ENCODE data around the gene ABCF2.

The ABCF2 gene

DNA sequence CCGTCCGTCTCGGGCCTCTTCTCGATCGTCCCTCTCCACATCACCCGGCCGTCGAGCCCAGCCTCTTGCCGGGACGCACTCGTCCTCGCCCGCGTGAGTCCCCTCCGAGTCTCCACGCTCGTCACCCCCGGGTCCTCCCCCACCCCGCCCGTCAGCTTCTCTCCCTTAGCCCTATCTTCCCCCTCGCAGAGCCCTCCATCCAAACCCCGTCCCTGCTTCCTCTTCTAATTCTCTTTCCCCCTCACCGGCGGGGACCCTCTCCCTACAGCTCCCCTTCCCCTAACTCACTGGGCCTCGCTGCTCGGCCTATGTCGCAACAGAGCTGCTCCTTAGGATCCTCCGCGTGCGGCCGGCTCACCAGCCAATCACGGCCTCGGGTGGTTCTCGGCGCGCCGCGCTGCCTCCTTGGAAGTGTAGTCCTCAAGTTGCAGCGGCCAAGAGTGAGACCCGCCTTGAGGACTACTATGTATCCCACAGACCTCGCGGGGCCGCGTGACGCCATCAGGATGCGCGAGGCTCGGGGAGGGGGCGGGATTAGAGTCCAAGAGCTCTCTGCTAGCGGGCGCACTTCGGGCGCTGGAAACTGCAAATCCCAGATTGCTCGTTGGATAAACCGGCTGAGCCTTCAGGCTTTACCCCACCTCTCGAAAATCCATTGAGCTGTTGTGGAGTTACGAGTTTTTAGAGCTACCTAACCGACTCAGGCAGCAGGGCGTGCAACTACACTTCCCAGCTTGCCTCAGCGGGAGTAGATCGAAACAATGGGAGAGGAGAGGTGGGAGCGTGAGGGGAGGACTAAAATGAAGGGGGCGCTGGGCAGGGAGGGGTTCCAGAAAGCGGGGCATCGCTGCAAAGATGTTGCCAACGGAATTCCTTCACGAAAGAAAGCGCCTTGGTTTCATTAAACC is at the start of gene ABCF2:
TSS of gene ABCF2 (minus strand) at position 331 of the 908 bp plus-strand sequence. CDS start 747 bp downstream, outside the sequence.
- DNase-seq (ENCODE audit: low spot score), result peak; percentile 97

GRCh38 chr7:151275813-151276577 is 49.0 kb upstream of the ABCF2 start:
- DNase-seq (ENCODE audit: low spot score), result peak; percentile 56

- no peak for DNase-seq (ENCODE audit: low spot score)
Observed at GRCh38 chr7:151274936-151275812, 48.2 kb upstream of the ABCF2 start.

DNA sequence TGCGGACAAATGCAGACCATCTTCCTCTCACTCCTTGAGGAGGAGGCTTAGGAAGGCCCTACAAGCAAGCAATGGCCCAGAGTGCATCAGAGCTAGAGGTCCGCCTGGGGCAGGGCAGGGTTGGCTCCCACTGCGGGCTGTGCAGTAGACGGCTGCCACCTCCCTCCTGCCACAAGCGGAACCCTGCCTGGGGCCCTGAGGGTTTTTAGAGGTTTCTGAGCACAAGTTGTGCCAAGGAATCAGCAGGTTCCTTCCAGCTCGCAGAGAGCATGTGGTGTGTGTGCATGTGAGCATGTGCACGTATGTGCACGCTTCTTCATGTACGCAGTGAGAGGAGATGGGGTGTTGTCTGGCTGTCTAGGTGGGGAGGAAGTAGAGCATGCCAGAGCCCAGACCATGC is 47.4 kb upstream of the ABCF2 start:
- no peak for DNase-seq (ENCODE audit: low spot score)

- no peak for DNase-seq (ENCODE audit: low spot score)
Observed at GRCh38 chr7:151273651-151274390, 46.8 kb upstream of the ABCF2 start.

DNA sequence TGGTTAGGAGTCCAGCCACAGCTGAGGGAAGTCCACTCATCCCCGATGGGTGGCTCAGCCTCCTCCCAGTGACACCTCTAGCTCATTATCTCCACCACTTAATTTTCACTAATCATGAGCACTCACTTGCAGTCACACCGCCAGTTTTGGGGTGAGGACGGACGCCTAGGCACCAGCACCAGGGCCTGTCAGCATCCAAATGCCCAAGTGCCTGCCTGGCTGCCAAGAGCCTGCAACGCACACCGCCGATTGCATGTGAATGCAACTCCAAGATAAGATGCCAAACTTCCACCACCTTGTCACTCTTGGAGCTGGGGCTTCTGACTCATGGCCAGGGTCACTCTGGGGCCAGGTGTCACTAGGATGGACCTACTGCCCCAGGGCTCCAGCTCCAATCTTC is 45.9 kb upstream of the ABCF2 start:
- no peak for DNase-seq (ENCODE audit: low spot score)

GRCh38 chr7:151272405-151272804 is 45.4 kb upstream of the ABCF2 start:
- DNase-seq (ENCODE audit: low spot score), result no peak

DNA sequence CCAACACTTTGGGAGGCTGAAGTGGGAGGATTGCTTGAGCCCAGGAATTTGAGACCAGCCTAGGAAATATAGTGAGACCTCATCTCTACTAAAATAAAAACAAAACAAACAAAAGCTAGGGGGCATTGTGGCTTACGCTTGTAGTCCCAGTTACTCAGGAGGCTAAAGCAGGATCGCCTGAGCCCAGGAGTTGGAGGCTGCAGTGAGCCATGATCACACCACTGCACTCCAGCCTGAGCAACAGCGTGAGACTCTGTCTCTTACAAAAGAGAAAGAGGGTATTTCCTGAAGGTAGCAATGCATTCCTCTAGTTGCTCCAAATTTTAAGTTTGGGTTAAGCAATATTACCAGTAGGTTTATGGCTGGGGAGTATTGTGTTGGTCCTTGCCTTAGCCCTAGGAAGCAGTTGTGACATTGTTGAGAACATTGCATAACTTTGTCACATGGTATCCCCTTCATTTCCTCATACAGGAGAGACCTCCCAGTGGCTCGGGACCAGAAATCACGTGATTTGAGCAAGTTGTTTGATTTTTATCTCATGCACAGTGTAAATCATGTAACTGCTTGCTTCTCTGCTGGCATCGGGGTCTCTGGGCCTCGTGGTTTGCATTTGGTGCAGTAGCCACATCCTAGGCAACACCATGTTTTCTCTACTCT is 44.8 kb upstream of the ABCF2 start:
- DNase-seq (ENCODE audit: low spot score), result no peak

DNA sequence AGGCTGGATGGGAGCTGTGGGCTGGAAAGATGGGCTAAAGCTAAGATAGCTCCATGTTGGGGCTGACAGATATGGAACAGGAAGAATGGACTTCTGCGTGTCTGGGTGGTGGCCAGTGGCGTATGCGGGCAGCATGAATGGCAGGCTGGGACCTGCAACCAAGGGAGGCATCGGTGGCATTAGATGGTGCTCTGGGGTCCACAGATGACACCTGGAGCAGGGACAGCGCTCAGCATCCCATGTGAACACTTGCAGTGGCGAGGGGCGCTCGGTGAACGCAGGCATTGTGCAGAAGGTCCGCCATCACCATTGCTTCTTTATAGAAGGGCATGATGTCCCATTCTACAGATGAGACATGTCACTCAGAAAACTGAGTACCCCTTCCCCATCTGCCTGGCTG is 42.5 kb upstream of the ABCF2 start:
- no peak for DNase-seq (ENCODE audit: low spot score)

GRCh38 chr7:151265351-151265931 is 38.4 kb upstream of the ABCF2 start:
- no peak for DNase-seq (ENCODE audit: low spot score)

- no peak for DNase-seq (ENCODE audit: low spot score)
Observed at GRCh38 chr7:151264615-151265014, 37.6 kb upstream of the ABCF2 start.

DNA sequence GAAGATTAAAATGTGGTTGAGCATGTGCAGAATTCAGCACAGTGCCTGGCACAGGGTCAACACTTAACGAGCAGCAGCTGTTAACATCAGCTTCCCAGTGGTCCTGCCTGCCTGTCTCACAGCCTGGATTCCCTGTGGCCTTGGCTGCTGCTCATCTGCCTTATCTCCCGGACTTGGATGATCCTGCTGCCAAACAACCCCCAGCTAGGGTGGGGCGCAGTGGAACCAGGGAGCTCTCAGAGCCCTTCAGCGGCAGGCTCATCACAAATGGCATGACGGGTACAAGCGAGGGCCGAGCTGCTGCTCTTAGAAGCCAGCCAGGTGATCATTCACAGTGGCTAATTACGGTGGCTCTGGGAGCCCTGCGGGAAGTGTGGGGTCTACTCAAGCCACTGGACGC is 34.5 kb upstream of the ABCF2 start:
- no peak for DNase-seq (ENCODE audit: low spot score)

DNA sequence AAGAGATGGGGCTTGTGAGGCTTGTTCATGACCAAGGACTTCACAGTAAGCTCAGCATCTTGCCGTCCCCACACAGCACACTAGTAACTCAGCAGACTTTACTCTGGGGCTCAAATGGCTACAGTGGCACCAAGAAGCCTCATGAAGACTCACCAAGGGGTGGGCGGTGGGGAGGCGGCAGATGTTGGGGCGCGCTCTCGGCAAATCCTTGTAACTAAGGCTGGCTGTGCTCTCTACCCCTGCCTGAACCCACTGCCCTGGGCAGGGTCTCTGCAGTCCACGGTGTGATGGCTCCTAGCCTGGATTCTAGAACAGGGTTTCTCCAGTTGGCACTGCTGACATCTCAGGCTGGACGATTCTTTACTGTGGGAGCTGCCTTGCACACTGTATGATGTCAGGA is 33.9 kb upstream of the ABCF2 start:
- DNase-seq (ENCODE audit: low spot score), result no peak

GRCh38 chr7:151260471-151260870 is 33.5 kb upstream of the ABCF2 start:
- DNase-seq (ENCODE audit: low spot score), result no peak

- DNase-seq (ENCODE audit: low spot score), result no peak
Observed at GRCh38 chr7:151257990-151258389, 31.0 kb upstream of the ABCF2 start.

GRCh38 chr7:151256410-151257045 is 29.5 kb upstream of the ABCF2 start:
- no peak for DNase-seq (ENCODE audit: low spot score)

DNA sequence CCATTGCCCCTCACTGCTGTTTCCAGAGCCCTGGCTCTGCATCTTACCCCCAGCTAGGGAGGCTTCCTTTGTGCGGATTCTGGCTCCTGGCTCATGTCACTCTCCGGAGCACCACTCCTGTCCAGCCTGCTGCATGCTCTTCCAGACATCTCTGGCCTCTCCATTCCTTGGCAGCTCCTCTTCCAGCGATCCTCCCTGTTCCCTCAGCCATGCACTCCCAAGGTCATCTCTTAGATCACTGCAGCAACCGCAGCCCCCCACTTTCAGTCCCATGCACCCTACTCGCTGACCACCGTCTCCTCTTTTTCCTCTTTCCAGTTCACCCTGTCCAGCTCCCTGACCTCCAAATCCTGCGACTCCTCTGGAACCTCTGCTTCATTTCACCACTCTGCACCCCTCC is 28.4 kb upstream of the ABCF2 start:
- no peak for DNase-seq (ENCODE audit: low spot score)

- no peak for DNase-seq (ENCODE audit: low spot score)
Observed at GRCh38 chr7:151254851-151255250, 27.8 kb upstream of the ABCF2 start.

GRCh38 chr7:151254316-151254715 is 27.3 kb upstream of the ABCF2 start:
- no peak for DNase-seq (ENCODE audit: low spot score)
